Thyroid gland (tissue), 4 donors: ENCODE results near the gene ARMH3. TPM values are rescaled to one million over a fixed set of nuclear protein-coding genes. Genes with fewer than 3 reads are reported as not detected.

Experiments
- DNase-seq, 2 donors: peaks; one replicate each; pipeline ENCODE4 v3.0.0-alpha.2; 2019
- H3K27ac ChIP-seq, 3 donors: fragments of 200-600 bp; sonication (generic); 1 replicate in 2 of 3; 2 replicates in 1 of 3; pipeline ENCODE4 v1.5.1; 2016 to 2019; ENCODE audit warnings: mild to moderate bottlenecking in 1 of 3, moderate library complexity in 1 of 3
- H3K27me3 ChIP-seq: fragments of 200-600 bp; sonication (generic); one replicate; pipeline ENCODE4 v1.5.1; 2019
- H3K36me3 ChIP-seq, 2 donors: fragments of 200-600 bp; sonication (generic); one replicate each; pipeline ENCODE4 v1.5.1; 2016 to 2019
- H3K4me1 ChIP-seq, 2 donors: fragments of 200-600 bp; sonication (generic); one replicate each; pipeline ENCODE4 v1.5.1; 2017 to 2019
- H3K4me3 ChIP-seq, 3 donors: fragments of 200-600 bp; sonication (generic); replicated peaks in 1 of 3; 1 replicate in 2 of 3; 2 replicates in 1 of 3; pipeline ENCODE4 v1.5.1; 2016; ENCODE audit warnings: mild to moderate bottlenecking in 1 of 3
- H3K9me3 ChIP-seq: fragments of 200-600 bp; sonication (generic); one replicate; pipeline ENCODE4 v1.5.1; 2017
- CTCF ChIP-seq, 6 experiments: fragments of 200-600 bp in 3 of 6; fragments of 450-650 bp in 3 of 6; sonication (generic) in 3 of 6; IDR thresholded peaks; one replicate each; pipeline ENCODE4 v1.5.1; 2016 to 2019; ENCODE audit warnings: antibody characterized with exemption in 6 of 6, mild to moderate bottlenecking in 2 of 6, inconsistent platforms in 1 of 6, moderate library complexity in 1 of 6
- POLR2A ChIP-seq, 2 donors: fragments of 450-650 bp; IDR thresholded peaks; one replicate each; pipeline ENCODE4 v1.6.1; 2017; ENCODE audit warnings: antibody characterized with exemption in 2 of 2, mild to moderate bottlenecking in 2 of 2, moderate library complexity in 1 of 2
- WGBS, 2 donors: methylation state at CpG; one replicate each; pipeline ENCODE4 v1.1.5; 2017; 5-methylcytosine and 5-hydroxymethylcytosine counted together
- intact Hi-C: fragments of 100-400 bp; cut with DNase I; formaldehyde crosslinking; loops from one replicate; pipeline ENCODE4 v1.15.1; 2023
- total RNA-seq, 4 donors: library from RNA; depleted of rRNA; stranded (reverse); fragments of >200 nt; gene quantifications; one replicate each; pipeline ENCODE4 v1.2.3, GENCODE V29; 2016

Gene ARMH3
- total RNA-seq, 4 donors from 2014 or later: 14.2 to 21.2 (median 18.3) TPM

DNA sequence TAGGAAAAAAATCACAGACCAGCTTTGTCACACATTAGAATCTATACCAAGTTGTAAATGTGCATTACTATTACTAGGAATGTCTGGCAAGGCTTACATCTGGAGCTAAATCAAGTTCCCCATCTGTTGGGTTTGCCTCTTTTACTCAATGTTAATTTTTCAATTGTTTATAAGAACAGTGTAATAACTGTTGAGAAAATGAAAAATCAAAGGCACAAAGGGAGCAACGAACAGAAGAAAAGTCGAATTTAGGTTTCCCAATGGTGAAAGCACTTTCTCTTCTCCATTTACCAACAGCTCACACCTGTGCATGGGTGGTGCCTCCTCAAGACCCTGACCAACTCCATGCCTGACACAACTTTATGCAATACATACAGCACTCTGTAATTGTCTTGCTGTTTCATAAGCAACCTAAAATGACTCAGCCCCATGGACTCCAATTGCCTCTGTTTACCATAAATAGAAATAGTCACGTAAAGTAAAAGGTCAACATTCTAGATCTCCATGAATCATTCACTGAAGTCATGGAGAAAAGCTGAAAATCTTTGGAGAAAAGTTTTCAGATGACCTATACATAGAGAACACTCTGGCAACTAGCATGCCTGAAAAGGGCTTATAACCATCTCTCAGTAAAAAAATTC, 116.8 kb downstream of the ARMH3 start:
- Histone ChIP-seq H3K27me3 (no peaks in the 10 kb centered on the region), H3K27ac (no peak overlapping the region), H3K4me1 (no peaks in the 10 kb centered on the region), H3K4me3 (no peak overlapping the region), H3K36me3 (no peaks in the 10 kb centered on the region), H3K9me3 (no peaks in the 10 kb centered on the region)
- no peak for DNase-seq
- WGBS, 2 donors: 80 to 84% methylated on average over 3 of the region's 3 CpGs
- TF ChIP-seq POLR2A (IDR thresholded peaks at IDR 0.05) (no peak), CTCF (IDR thresholded peaks at IDR 0.05) (no peak)
- intact Hi-C loops: no loop called here

GRCh38 chr10:101938305-101939007, 117.5 kb downstream of the ARMH3 start:
- no peak for DNase-seq
- intact Hi-C loops: no loop called here
- no peak for TF ChIP-seq POLR2A (IDR thresholded peaks at IDR 0.05)
- no peak overlapping the region for H3K4me3 ChIP-seq
- 87 to 91% methylated on average over 3 of the region's 3 CpGs for WGBS, 2 donors
- H3K27me3 ChIP-seq: no peaks in the 10 kb centered on the region
- H3K9me3 ChIP-seq: no peaks in the 10 kb centered on the region
- H3K4me1 ChIP-seq: no peaks in the 10 kb centered on the region
- H3K36me3 ChIP-seq: no peaks in the 10 kb centered on the region
- no peak overlapping the region for H3K27ac ChIP-seq

- Histone ChIP-seq H3K4me1 (no peaks in the 10 kb centered on the region), H3K36me3 (no peaks in the 10 kb centered on the region), H3K27me3 (no peaks in the 10 kb centered on the region), H3K27ac (no peak overlapping the region), H3K4me3 (no peak overlapping the region), H3K9me3 (no peaks in the 10 kb centered on the region)
- TF ChIP-seq POLR2A (IDR thresholded peaks at IDR 0.05): no peak
- no peak for TF ChIP-seq CTCF (IDR thresholded peaks at IDR 0.05)
- WGBS, 2 donors: 86 to 97% methylated on average over 2 of the region's 2 CpGs
- intact Hi-C loops: no loop called here
- no peak for DNase-seq
These were observed 120.5 kb downstream of the ARMH3 start for GRCh38 chr10:101935431-101935830.

DNA sequence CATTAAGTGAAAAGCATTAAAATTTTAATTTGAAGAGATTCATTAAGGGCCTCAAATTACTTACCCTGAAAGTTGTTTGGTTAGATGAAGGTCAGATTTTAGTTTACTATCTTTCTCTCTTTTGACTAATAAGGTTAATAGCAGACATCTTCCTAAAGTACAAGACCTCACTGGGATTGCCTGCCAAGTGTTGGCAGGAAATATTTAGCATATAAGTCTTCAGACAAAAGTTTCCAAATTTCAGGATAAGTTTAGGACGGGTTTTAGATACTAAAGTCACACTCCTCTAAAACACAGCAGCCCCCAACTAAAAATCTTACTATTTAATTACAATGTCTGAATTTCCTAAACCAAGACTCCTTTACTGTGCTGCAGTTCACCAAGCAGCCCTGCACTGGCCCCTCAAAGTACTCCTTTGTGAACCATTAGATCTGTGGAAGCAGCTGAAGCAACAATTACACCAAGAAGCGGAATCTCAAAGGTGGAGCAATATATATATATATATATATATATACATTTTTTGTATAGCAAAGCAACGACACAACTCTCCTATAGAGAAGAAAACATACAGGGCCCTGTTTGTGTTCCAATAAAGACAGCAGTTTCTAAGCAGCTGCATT, 121.2 kb downstream of the ARMH3 start:
- Histone ChIP-seq H3K27ac (no peak overlapping the region), H3K9me3 (no peaks in the 10 kb centered on the region), H3K36me3 (no peaks in the 10 kb centered on the region), H3K4me1 (no peaks in the 10 kb centered on the region), H3K4me3 (no peak overlapping the region), H3K27me3 (no peaks in the 10 kb centered on the region)
- TF ChIP-seq CTCF (IDR thresholded peaks at IDR 0.05) (no peak), POLR2A (IDR thresholded peaks at IDR 0.05) (no peak)
- WGBS, 2 donors: 82 to 88% methylated on average over 3 of the region's 3 CpGs
- DNase-seq: no peak
- intact Hi-C loops: no loop called here

GRCh38 chr10:101933976-101934375, 122.0 kb downstream of the ARMH3 start:
- no peak for DNase-seq
- no peaks in the 10 kb centered on the region for H3K27me3 ChIP-seq
- intact Hi-C loops: no loop called here
- H3K4me3 ChIP-seq: no peak overlapping the region
- no peak overlapping the region for H3K27ac ChIP-seq
- no peaks in the 10 kb centered on the region for H3K36me3 ChIP-seq
- 90 to 92% methylated on average over 4 of the region's 4 CpGs for WGBS, 2 donors
- no peak for TF ChIP-seq POLR2A (IDR thresholded peaks at IDR 0.05)
- no peak for TF ChIP-seq CTCF (IDR thresholded peaks at IDR 0.05)
- no peaks in the 10 kb centered on the region for H3K4me1 ChIP-seq
- no peaks in the 10 kb centered on the region for H3K9me3 ChIP-seq
